ENCODE data around the gene NKX6-2. TPM values are rescaled to one million over a fixed set of nuclear protein-coding genes. Genes with fewer than 3 reads are reported as not detected.

Gene NKX6-2
- total RNA-seq, 2 experiments from 2014 or later: not detected

- no peak for ATAC-seq (ENCODE audit: poor library complexity)
- H3K27ac Mint-ChIP-seq: no peak overlapping the region
- ChIA-PET POLR2A (no interaction called here), CTCF (no interaction called here)
- Histone ChIP-seq H3K4me1 (ENCODE audit: insufficient read depth, low read length) (peaks cover 7% of the 10 kb centered on the region), H3K9me3 (ENCODE audit: control insufficient read depth in 1 of 2, insufficient read depth in 1 of 2, low read length in 2 of 2) (peaks cover 0 to 40% of the 10 kb centered on the region in 2 experiments), H3K4me3 (ENCODE audit: low read length) (no peak overlapping the region), H3K27me3 (ENCODE audit: control insufficient read depth in 1 of 2, insufficient read depth in 2 of 2, low read length in 2 of 2) (peaks cover 14 to 38% of the 10 kb centered on the region in 2 experiments), H3K27ac (ENCODE audit: low read depth in 1 of 2, low read length in 2 of 2) (no peak overlapping the region), H3K36me3 (ENCODE audit: insufficient read depth, low read length) (peaks cover 17% of the 10 kb centered on the region)
- H3K4me3 Mint-ChIP-seq: no peak overlapping the region
- peaks cover 12% of the 10 kb centered on the region for H3K27me3 Mint-ChIP-seq
- peaks cover 9% of the 10 kb centered on the region for H3K4me1 Mint-ChIP-seq (ENCODE audit: low read depth)
- no peak for DNase-seq
- H3K36me3 Mint-ChIP-seq (ENCODE audit: low read depth): peaks cover 36% of the 10 kb centered on the region
- H3K9me3 Mint-ChIP-seq: no peaks in the 10 kb centered on the region
- TF ChIP-seq, protein P1, sequence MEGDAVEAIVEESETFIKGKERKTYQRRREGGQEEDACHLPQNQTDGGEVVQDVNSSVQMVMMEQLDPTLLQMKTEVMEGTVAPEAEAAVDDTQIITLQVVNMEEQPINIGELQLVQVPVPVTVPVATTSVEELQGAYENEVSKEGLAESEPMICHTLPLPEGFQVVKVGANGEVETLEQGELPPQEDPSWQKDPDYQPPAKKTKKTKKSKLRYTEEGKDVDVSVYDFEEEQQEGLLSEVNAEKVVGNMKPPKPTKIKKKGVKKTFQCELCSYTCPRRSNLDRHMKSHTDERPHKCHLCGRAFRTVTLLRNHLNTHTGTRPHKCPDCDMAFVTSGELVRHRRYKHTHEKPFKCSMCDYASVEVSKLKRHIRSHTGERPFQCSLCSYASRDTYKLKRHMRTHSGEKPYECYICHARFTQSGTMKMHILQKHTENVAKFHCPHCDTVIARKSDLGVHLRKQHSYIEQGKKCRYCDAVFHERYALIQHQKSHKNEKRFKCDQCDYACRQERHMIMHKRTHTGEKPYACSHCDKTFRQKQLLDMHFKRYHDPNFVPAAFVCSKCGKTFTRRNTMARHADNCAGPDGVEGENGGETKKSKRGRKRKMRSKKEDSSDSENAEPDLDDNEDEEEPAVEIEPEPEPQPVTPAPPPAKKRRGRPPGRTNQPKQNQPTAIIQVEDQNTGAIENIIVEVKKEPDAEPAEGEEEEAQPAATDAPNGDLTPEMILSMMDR (IDR thresholded peaks at IDR 0.05): no peak
- intact Hi-C loops (cut with DNase I, micrococcal nuclease): no loop called here
These were observed 2.6 kb downstream of the NKX6-2 start for GRCh38 chr10:132783165-132783939.

GRCh38 chr10:132781556-132781955, 4.4 kb downstream of the NKX6-2 start:
- ChIA-PET CTCF (no interaction called here), POLR2A (no interaction called here)
- peaks cover 27% of the 10 kb centered on the region for H3K36me3 ChIP-seq (ENCODE audit: insufficient read depth, low read length)
- peaks cover 0 to 44% of the 10 kb centered on the region in 2 experiments for H3K9me3 ChIP-seq (ENCODE audit: control insufficient read depth in 1 of 2, insufficient read depth in 1 of 2, low read length in 2 of 2)
- Mint-ChIP-seq H3K27me3 (peaks cover 12% of the 10 kb centered on the region), H3K4me3 (no peak overlapping the region), H3K4me1 (ENCODE audit: low read depth) (peaks cover 9% of the 10 kb centered on the region), H3K36me3 (ENCODE audit: low read depth) (peaks cover 42% of the 10 kb centered on the region), H3K27ac (no peak overlapping the region), H3K9me3 (no peaks in the 10 kb centered on the region)
- no peak overlapping the region for H3K4me3 ChIP-seq (ENCODE audit: low read length)
- peaks cover 3% of the 10 kb centered on the region for H3K4me1 ChIP-seq (ENCODE audit: insufficient read depth, low read length)
- DNase-seq (no peak), ATAC-seq (ENCODE audit: poor library complexity) (no peak)
- H3K27ac ChIP-seq (ENCODE audit: low read depth in 1 of 2, low read length in 2 of 2): no peak overlapping the region
- peaks cover 9 to 26% of the 10 kb centered on the region in 2 experiments for H3K27me3 ChIP-seq (ENCODE audit: control insufficient read depth in 1 of 2, insufficient read depth in 2 of 2, low read length in 2 of 2)
- intact Hi-C loops (cut with DNase I, micrococcal nuclease): no loop called here
- TF ChIP-seq, protein P1 (IDR thresholded peaks at IDR 0.05): no peak

- Mint-ChIP-seq H3K4me1 (ENCODE audit: low read depth) (peaks cover 9% of the 10 kb centered on the region), H3K9me3 (no peaks in the 10 kb centered on the region), H3K27me3 (peaks cover 12% of the 10 kb centered on the region), H3K36me3 (ENCODE audit: low read depth) (peaks cover 42% of the 10 kb centered on the region), H3K27ac (no peak overlapping the region), H3K4me3 (no peak overlapping the region)
- no peak overlapping the region for H3K27ac ChIP-seq (ENCODE audit: low read depth in 1 of 2, low read length in 2 of 2)
- peaks cover 3% of the 10 kb centered on the region for H3K4me1 ChIP-seq (ENCODE audit: insufficient read depth, low read length)
- no peak for DNase-seq
- H3K9me3 ChIP-seq (ENCODE audit: control insufficient read depth in 1 of 2, insufficient read depth in 1 of 2, low read length in 2 of 2): peaks cover 0 to 44% of the 10 kb centered on the region in 2 experiments
- intact Hi-C loops (cut with DNase I, micrococcal nuclease): no loop called here
- H3K27me3 ChIP-seq (ENCODE audit: control insufficient read depth in 1 of 2, insufficient read depth in 2 of 2, low read length in 2 of 2): peaks cover 9 to 22% of the 10 kb centered on the region in 2 experiments
- CTCF ChIA-PET: no interaction called here
- TF ChIP-seq, protein P1 (IDR thresholded peaks at IDR 0.05): no peak
- H3K36me3 ChIP-seq (ENCODE audit: insufficient read depth, low read length): peaks cover 31% of the 10 kb centered on the region
- POLR2A ChIA-PET: no interaction called here
- H3K4me3 ChIP-seq (ENCODE audit: low read length): no peak overlapping the region
- ATAC-seq (ENCODE audit: poor library complexity): no peak
These were observed 5.6 kb downstream of the NKX6-2 start for GRCh38 chr10:132780356-132780755.
